GM21723 (cell line): ENCODE measurements around the gene TIMM22.

Source experiments
- ATAC-seq: cut with Tn5 transposase; IDR thresholded peaks from one replicate; pipeline ENCODE4 v1.9.1; 2021; ENCODE audit warnings: mild to moderate bottlenecking, moderate library complexity; ENCODE audit not compliant: unreplicated experiment

TIMM22 gene

GRCh38 chr17:1018547-1018946 is 21.6 kb downstream of the TIMM22 start:
- no peak for ATAC-seq

GRCh38 chr17:1019451-1019850 is 22.5 kb downstream of the TIMM22 start:
- ATAC-seq = no peak

- no peak for ATAC-seq
Observed at GRCh38 chr17:1021147-1021546, 24.2 kb downstream of the TIMM22 start.

- ATAC-seq = no peak
Observed at GRCh38 chr17:1022278-1023024, 25.5 kb downstream of the TIMM22 start.

GRCh38 chr17:1024076-1024475 is 27.1 kb downstream of the TIMM22 start:
- ATAC-seq = no peak

- no peak for ATAC-seq
Observed at GRCh38 chr17:1025733-1026598, 29.0 kb downstream of the TIMM22 start.

GRCh38 chr17:1026599-1026975 is 29.7 kb downstream of the TIMM22 start:
- ATAC-seq = no peak

GRCh38 chr17:1027044-1027443 is 30.1 kb downstream of the TIMM22 start:
- no peak for ATAC-seq

GRCh38 chr17:1029196-1029921 is 32.4 kb downstream of the TIMM22 start:
- ATAC-seq = no peak

GRCh38 chr17:1029922-1030644 is 33.2 kb downstream of the TIMM22 start:
- no peak for ATAC-seq

- ATAC-seq = no peak
Observed at GRCh38 chr17:1030684-1031532, 34.0 kb downstream of the TIMM22 start.

GRCh38 chr17:1031711-1032110 is 34.8 kb downstream of the TIMM22 start:
- no peak for ATAC-seq

GRCh38 chr17:1032391-1032790 is 35.5 kb downstream of the TIMM22 start:
- ATAC-seq = no peak

GRCh38 chr17:1033503-1033902 is 36.6 kb downstream of the TIMM22 start:
- ATAC-seq = no peak

- ATAC-seq = no peak
Observed at GRCh38 chr17:1034652-1035210, 37.8 kb downstream of the TIMM22 start.

GRCh38 chr17:1035546-1036170 is 38.7 kb downstream of the TIMM22 start:
- no peak for ATAC-seq

GRCh38 chr17:1036171-1036844 is 39.4 kb downstream of the TIMM22 start:
- no peak for ATAC-seq

- ATAC-seq = no peak
Observed at GRCh38 chr17:1036845-1037237, 39.9 kb downstream of the TIMM22 start.
